GM23248 (cell line): ENCODE measurements around the gene PML.

Source experiments
- EZH2 ChIP-seq: fragments of 200-600 bp; sonication (generic); IDR thresholded peaks from 2 replicates; pipeline ENCODE4 v1.6.1; 2018; ENCODE audit warnings: antibody characterized with exemption, mild to moderate bottlenecking; ENCODE audit not compliant: insufficient read depth, poor library complexity, severe bottlenecking
- EZH2phosphoT487 ChIP-seq: fragments of 200-600 bp; sonication (generic); IDR thresholded peaks from 2 replicates; pipeline ENCODE4 v1.6.1; 2018; ENCODE audit warnings: antibody characterized with exemption, moderate library complexity, mild to moderate bottlenecking, low read depth; ENCODE audit not compliant: insufficient read depth

DNA sequence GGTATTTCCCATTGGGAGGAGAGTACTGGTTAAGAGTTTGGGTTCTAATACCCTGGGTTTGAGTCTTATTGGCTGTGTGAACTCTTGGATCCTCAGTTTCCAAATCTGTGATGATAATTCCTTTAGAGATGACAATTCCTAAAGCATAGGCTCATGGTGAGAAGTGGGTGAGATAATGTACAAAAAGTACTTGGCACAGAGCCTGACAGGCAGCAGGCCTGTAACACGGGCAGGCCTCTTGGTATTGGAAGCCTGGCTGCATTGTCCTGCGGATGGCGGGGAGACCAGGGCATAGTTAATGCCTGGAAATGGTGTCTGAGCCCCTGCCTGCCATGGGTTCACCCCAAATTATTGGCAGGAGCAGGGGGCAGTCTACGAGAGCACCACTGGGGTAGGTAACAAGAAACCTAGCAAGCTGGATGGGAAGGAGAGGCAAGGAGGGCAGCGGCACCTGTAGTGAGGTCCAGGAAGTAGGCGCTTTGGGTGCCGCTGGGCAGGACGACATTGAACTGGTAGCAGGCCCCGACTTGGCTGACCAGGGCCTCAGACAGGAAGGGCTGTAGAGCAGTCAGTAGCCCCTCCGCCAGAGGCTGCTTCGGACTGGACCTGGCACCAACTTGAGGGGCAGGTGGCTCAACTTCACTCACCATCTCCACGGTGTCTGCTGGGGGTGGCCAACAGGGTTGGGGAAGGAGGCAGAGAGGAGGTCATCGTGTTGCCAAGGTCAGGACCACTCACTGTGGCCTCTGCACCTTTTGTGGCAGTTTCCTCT lies 10.1 kb upstream of the PML start:
- TF ChIP-seq EZH2phosphoT487: no peak
- no peak for TF ChIP-seq EZH2
